Trophoblast cell (in vitro differentiated cells and primary cell): Measurements from ENCODE around the gene ANKRD13A.

ENCODE experiments used
- DNase-seq, 2 donors: peaks; one replicate each; pipeline ENCODE4 v3.0.0-alpha.2; 2016
- H2AFZ ChIP-seq: 2 replicates; pipeline ENCODE4 v1.6.1; 2013; ENCODE audit warnings: low read length, moderate library complexity, mild to moderate bottlenecking; ENCODE audit not compliant: insufficient read depth, poor library complexity
- H2AK5ac ChIP-seq: 2 replicates; pipeline ENCODE4 v1.6.1; 2013; ENCODE audit warnings: mild to moderate bottlenecking, low read length
- H2BK120ac ChIP-seq: 2 replicates; pipeline ENCODE4 v1.6.1; 2013; ENCODE audit warnings: low read length, mild to moderate bottlenecking, moderate library complexity; ENCODE audit not compliant: insufficient read depth, poor library complexity
- H2BK12ac ChIP-seq: 2 replicates; pipeline ENCODE4 v1.6.1; 2013; ENCODE audit warnings: mild to moderate bottlenecking, low read length, moderate library complexity
- H2BK5ac ChIP-seq: 2 replicates; pipeline ENCODE4 v1.6.1; 2013; ENCODE audit warnings: low read length, low read depth, moderate library complexity, mild to moderate bottlenecking; ENCODE audit not compliant: poor library complexity
- H3K14ac ChIP-seq: 2 replicates; pipeline ENCODE4 v1.6.1; 2013; ENCODE audit warnings: mild to moderate bottlenecking, low read length
- H3K18ac ChIP-seq: 2 replicates; pipeline ENCODE4 v1.6.1; 2013; ENCODE audit warnings: mild to moderate bottlenecking, low read length
- H3K23ac ChIP-seq: 2 replicates; pipeline ENCODE4 v1.6.1; 2013; ENCODE audit warnings: low read length
- H3K27ac ChIP-seq: 2 replicates; pipeline ENCODE4 v1.5.1; 2013; ENCODE audit warnings: low read depth, mild to moderate bottlenecking, inconsistent platforms, low read length, moderate library complexity
- H3K27me3 ChIP-seq: 2 replicates; pipeline ENCODE4 v1.6.1; 2013; ENCODE audit warnings: inconsistent platforms, mild to moderate bottlenecking, low read length, moderate library complexity; ENCODE audit not compliant: insufficient read depth
- H3K36me3 ChIP-seq, 2 experiments: 1 replicate in 1 of 2; 2 replicates in 1 of 2; pipeline ENCODE4 v1.6.1; 2013; ENCODE audit warnings: low read length in 2 of 2, mild to moderate bottlenecking in 2 of 2, moderate library complexity in 1 of 2; ENCODE audit not compliant: insufficient read depth in 2 of 2, control insufficient read depth in 1 of 2
- H3K4ac ChIP-seq: 2 replicates; pipeline ENCODE4 v1.6.1; 2013; ENCODE audit warnings: low read depth, mild to moderate bottlenecking, low read length, moderate library complexity
- H3K4me1 ChIP-seq, 2 experiments: 1 replicate in 1 of 2; 2 replicates in 1 of 2; pipeline ENCODE4 v1.6.1; 2013; ENCODE audit warnings: low read length in 2 of 2, mild to moderate bottlenecking in 2 of 2, moderate library complexity in 1 of 2; ENCODE audit not compliant: insufficient read depth in 2 of 2, control insufficient read depth in 1 of 2
- H3K4me2 ChIP-seq: 2 replicates; pipeline ENCODE4 v1.6.1; 2013; ENCODE audit warnings: inconsistent platforms, mild to moderate bottlenecking, low read length, moderate library complexity
- H3K4me3 ChIP-seq: 2 replicates; pipeline ENCODE4 v1.5.1; 2013; ENCODE audit warnings: mild to moderate bottlenecking, low read depth, low read length, inconsistent platforms
- H3K79me1 ChIP-seq: one replicate; pipeline ENCODE4 v1.6.1; 2013; ENCODE audit warnings: low read length
- H3K79me2 ChIP-seq: 2 replicates; pipeline ENCODE4 v1.6.1; 2013; ENCODE audit warnings: low read length, mild to moderate bottlenecking; ENCODE audit not compliant: control insufficient read depth, insufficient read depth, poor library complexity
- H3K9ac ChIP-seq: 2 replicates; pipeline ENCODE4 v1.6.1; 2013; ENCODE audit warnings: mild to moderate bottlenecking, low read length
- H3K9me3 ChIP-seq: 2 replicates; pipeline ENCODE4 v1.6.1; 2013; ENCODE audit warnings: low read depth, mild to moderate bottlenecking, control low read depth, inconsistent platforms, low read length; ENCODE audit not compliant: insufficient read depth
- H4K12ac ChIP-seq: 2 replicates; pipeline ENCODE4 v1.6.1; 2013; ENCODE audit warnings: low read depth, mild to moderate bottlenecking, low read length, moderate library complexity
- H4K8ac ChIP-seq: 2 replicates; pipeline ENCODE4 v1.6.1; 2013; ENCODE audit warnings: low read depth, mild to moderate bottlenecking, low read length, moderate library complexity
- H4K91ac ChIP-seq: one replicate; pipeline ENCODE4 v1.6.1; 2013; ENCODE audit warnings: low read depth, mild to moderate bottlenecking, low read length, moderate library complexity
- WGBS: extraction: QIAGEN DNeasy Blood & Tissue Kit; methylation state at CpG from one replicate; pipeline ENCODE4 v1.1.7; 2013; ENCODE audit warnings: missing lambda C conversion rate; ENCODE audit not compliant: insufficient read length, insufficient coverage; ENCODE audit errors: extremely low coverage; 5-methylcytosine and 5-hydroxymethylcytosine counted together

Gene ANKRD13A

GRCh38 chr12:110077800-110078199 lies 78.6 kb downstream of the ANKRD13A start:
- no peaks in the 10 kb centered on the region for H3K9me3 ChIP-seq
- no peaks in the 10 kb centered on the region for H3K79me2 ChIP-seq
- no peak overlapping the region for H3K4me2 ChIP-seq
- no peak overlapping the region for H3K9ac ChIP-seq
- H2AK5ac ChIP-seq = no peak overlapping the region
- no peak overlapping the region for H2BK5ac ChIP-seq
- H3K27ac ChIP-seq = no peak overlapping the region
- H4K12ac ChIP-seq = no peak overlapping the region
- WGBS = no CpG with 5 or more reads among the region's 4 CpGs
- no peaks in the 10 kb centered on the region for H3K79me1 ChIP-seq
- no peak overlapping the region for H4K8ac ChIP-seq
- H3K18ac ChIP-seq = no peak overlapping the region
- no peak overlapping the region for H3K4ac ChIP-seq
- no peak overlapping the region for H2AFZ ChIP-seq
- no peak overlapping the region for H3K4me3 ChIP-seq
- H3K36me3 ChIP-seq = no peaks in the 10 kb centered on the region
- no peak overlapping the region for H3K23ac ChIP-seq
- H3K4me1 ChIP-seq = no peaks in the 10 kb centered on the region
- H3K27me3 ChIP-seq = no peaks in the 10 kb centered on the region
- no peak overlapping the region for H2BK120ac ChIP-seq
- no peak overlapping the region for H4K91ac ChIP-seq
- DNase-seq = no peak
- no peak overlapping the region for H2BK12ac ChIP-seq
- no peak overlapping the region for H3K14ac ChIP-seq

GRCh38 chr12:110079477-110080400 lies 80.5 kb downstream of the ANKRD13A start:
- no peaks in the 10 kb centered on the region for H3K27me3 ChIP-seq
- H3K36me3 ChIP-seq = no peaks in the 10 kb centered on the region
- H3K79me2 ChIP-seq = no peaks in the 10 kb centered on the region
- H3K23ac ChIP-seq = no peak overlapping the region
- no peaks in the 10 kb centered on the region for H3K79me1 ChIP-seq
- no peak overlapping the region for H2BK120ac ChIP-seq
- H2AK5ac ChIP-seq = no peak overlapping the region
- H2BK5ac ChIP-seq = no peak overlapping the region
- H2BK12ac ChIP-seq = no peak overlapping the region
- no peak overlapping the region for H4K12ac ChIP-seq
- no peak overlapping the region for H3K27ac ChIP-seq
- H3K9ac ChIP-seq = no peak overlapping the region
- H3K14ac ChIP-seq = no peak overlapping the region
- no peaks in the 10 kb centered on the region for H3K9me3 ChIP-seq
- WGBS = no CpG with 5 or more reads among the region's 24 CpGs
- no peak overlapping the region for H3K4me3 ChIP-seq
- H3K4me1 ChIP-seq = no peaks in the 10 kb centered on the region
- no peak overlapping the region for H4K8ac ChIP-seq
- H2AFZ ChIP-seq = no peak overlapping the region
- H3K4me2 ChIP-seq = no peak overlapping the region
- H3K4ac ChIP-seq = no peak overlapping the region
- DNase-seq = peak; percentile 8 to 42
- H4K91ac ChIP-seq = no peak overlapping the region
- no peak overlapping the region for H3K18ac ChIP-seq

- no peaks in the 10 kb centered on the region for H3K36me3 ChIP-seq
- no peak overlapping the region for H3K4me3 ChIP-seq
- no peak overlapping the region for H3K4ac ChIP-seq
- no peak overlapping the region for H3K14ac ChIP-seq
- H2BK12ac ChIP-seq = no peak overlapping the region
- no peak overlapping the region for H4K12ac ChIP-seq
- no peak overlapping the region for H3K18ac ChIP-seq
- no peak overlapping the region for H2AFZ ChIP-seq
- H4K8ac ChIP-seq = no peak overlapping the region
- no peak overlapping the region for H3K4me2 ChIP-seq
- no peak overlapping the region for H2BK5ac ChIP-seq
- no CpG with 5 or more reads among the region's 7 CpGs for WGBS
- H3K9ac ChIP-seq = no peak overlapping the region
- no peaks in the 10 kb centered on the region for H3K27me3 ChIP-seq
- no peak overlapping the region for H4K91ac ChIP-seq
- no peak overlapping the region for H3K27ac ChIP-seq
- no peaks in the 10 kb centered on the region for H3K79me2 ChIP-seq
- no peak overlapping the region for H2BK120ac ChIP-seq
- DNase-seq = no peak
- no peaks in the 10 kb centered on the region for H3K4me1 ChIP-seq
- no peak overlapping the region for H2AK5ac ChIP-seq
- no peaks in the 10 kb centered on the region for H3K79me1 ChIP-seq
- H3K9me3 ChIP-seq = no peaks in the 10 kb centered on the region
- no peak overlapping the region for H3K23ac ChIP-seq
Measured at GRCh38 chr12:110080410-110080809, 81.2 kb downstream of the ANKRD13A start.

- Histone ChIP-seq H4K91ac (no peak overlapping the region), H3K79me1 (no peaks in the 10 kb centered on the region), H3K4me3 (no peak overlapping the region), H3K4me2 (no peak overlapping the region), H3K9ac (no peak overlapping the region), H3K23ac (no peak overlapping the region), H3K14ac (no peak overlapping the region), H2BK5ac (no peak overlapping the region), H3K27me3 (no peaks in the 10 kb centered on the region), H2BK12ac (no peak overlapping the region), H2AK5ac (no peak overlapping the region), H3K36me3 (no peaks in the 10 kb centered on the region), H3K18ac (no peak overlapping the region), H4K12ac (no peak overlapping the region), H3K27ac (no peak overlapping the region), H2BK120ac (no peak overlapping the region), H3K4ac (no peak overlapping the region), H4K8ac (no peak overlapping the region), H3K4me1 (no peaks in the 10 kb centered on the region), H3K9me3 (no peaks in the 10 kb centered on the region), H2AFZ (no peak overlapping the region), H3K79me2 (no peaks in the 10 kb centered on the region)
- WGBS = no CpG with 5 or more reads among the region's 4 CpGs
- DNase-seq = peak; percentile 42 to 67
Measured at GRCh38 chr12:110084314-110085015, 85.2 kb downstream of the ANKRD13A start.
